Measurements from ENCODE around the gene CISH.

The CISH gene

DNA sequence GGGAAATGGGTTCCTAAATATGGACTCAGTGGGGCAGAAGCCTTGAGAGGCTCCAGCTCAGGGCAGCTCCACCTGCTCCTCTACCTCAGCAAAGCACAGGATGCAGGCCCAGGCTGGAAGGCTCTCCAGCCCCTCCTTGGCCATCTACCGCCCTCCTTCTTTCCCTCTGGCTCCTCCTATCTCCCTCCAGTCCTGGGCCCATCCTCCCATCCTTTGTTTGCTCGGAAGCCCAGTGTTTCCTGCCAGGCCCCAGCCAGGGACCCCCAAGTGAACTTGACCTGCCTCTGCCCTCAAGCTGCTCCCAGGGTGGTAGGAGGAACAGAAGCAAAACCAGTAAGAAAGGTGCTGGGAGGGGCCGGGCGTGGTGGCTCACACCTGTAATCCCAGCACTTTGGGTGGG lies 25.4 kb upstream of the CISH start:
- DNase-seq (ENCODE audit: low read depth, low spot score): no peak

GRCh38 chr3:50635066-50635465 lies 23.5 kb upstream of the CISH start:
- DNase-seq (ENCODE audit: low read depth, low spot score): no peak

DNA sequence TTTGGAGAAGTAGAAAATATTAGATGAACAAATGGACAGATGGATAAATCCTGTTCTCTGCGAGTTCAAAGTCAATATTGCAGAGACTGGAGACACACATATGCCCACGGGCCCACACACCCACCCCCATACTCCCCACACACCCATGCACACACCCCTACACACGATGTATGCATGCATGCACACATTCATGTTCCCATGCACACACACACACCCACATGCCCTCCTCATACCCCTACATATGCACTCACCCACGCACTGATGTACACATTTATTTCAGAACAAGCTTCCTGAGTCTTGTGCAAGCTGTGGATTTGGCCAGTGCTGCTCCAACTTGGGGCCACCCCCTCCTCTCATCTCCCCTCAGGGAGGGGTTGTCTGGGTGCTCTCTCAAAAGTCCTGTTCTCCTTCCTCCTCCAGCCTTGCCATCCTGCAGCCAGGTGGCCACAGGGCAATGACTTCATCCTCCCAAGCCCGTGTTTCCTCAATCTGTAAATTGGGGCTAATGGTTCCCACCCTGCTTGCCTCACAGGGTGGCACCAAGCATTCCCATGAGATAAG lies 21.7 kb upstream of the CISH start:
- no peak for DNase-seq (ENCODE audit: low read depth, low spot score)

GRCh38 chr3:50632450-50632849 lies 20.9 kb upstream of the CISH start:
- DNase-seq (ENCODE audit: low read depth, low spot score): no peak

DNA sequence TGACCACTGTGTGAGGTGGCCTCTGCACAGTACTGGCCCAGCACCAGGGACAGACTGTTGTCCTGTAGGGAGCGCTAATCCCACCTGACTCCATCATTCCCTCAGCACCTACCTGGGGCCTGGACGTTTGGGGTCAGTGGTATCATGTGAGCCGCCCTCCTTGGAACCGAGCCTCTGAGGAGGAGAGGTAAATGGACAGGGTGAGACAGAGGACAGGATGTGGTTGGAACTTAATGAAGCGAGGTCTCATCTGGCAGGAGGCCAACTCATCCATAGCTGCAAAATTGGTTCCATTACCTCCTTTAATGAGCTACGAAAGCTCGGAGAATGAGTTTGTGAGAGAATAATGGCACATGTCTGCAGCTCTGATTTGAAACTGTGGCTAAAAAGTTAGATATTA lies 19.3 kb upstream of the CISH start:
- no peak for DNase-seq (ENCODE audit: low read depth, low spot score)

DNA sequence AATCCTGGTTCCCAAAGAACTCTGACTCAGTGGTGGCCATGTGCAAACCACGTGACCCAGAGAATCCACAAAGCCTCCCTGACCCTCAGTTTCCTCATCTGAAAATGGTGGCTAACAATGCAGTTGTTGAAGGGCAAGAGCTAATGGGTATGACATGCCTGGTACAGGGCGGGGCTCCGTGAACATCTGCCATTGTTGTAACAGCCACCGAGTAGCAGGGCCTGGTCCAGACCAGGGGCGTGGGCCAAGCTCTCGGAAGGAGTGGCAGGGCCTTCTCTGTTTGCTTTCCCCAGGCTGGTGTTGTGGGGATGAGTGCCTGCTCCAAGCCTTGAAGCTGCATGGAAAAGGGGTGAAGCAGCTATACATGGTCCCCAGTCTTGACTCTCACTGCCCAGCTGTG lies 18.8 kb upstream of the CISH start:
- DNase-seq (ENCODE audit: low read depth, low spot score): no peak

DNA sequence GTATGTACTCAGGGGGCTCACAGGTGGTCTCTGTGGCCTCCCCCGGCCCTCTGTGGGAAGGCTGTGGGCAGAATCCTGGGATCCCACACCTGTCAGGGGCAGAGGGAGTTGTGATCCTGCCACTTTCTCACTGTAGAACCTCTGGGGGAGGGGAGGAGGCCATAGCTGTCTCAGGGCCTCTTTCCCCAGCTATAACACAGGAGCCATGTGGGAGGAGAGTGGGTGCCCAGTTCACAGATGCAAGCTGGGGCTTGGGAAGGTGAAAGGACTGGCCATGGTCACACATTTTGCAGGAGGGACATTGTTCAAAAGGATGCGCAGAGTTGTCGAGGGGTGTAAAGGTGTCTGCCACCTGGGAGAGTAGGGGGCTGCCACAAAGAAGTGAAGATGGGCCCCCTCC lies 17.0 kb upstream of the CISH start:
- no peak for DNase-seq (ENCODE audit: low read depth, low spot score)

DNA sequence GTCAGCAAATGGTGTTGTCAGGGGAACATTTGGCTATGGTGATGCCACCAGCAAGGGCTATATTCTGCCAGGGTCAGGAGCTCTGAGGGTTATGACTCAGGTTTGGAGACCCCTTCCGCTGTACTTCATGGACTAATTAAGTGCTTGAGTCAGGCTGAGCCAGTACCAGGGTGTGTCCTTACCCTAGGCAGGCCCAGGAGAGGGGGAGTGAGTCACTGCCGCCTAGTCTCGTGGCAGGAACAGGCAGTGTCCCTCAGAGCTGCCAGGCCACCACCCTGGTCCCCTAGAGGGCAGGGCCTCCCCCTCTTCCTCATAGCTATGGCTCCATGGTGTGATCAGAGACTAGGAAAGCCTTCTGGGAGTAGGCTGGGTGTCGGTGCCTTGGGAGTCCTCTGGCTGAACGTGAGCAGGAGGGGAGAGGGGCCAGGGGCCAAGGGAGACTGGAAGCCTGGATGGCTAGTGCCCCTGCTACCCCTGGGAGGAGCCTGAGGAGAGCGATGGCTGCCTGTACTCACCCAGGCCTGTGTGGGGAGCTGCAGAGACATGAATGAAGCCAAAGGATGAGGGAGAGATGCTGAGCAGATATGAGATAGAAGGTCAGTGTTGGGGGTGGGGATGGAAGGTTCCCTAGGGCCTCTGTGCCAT lies 16.0 kb upstream of the CISH start:
- DNase-seq (ENCODE audit: low read depth, low spot score): no peak

- DNase-seq (ENCODE audit: low read depth, low spot score): no peak
Observed at GRCh38 chr3:50626401-50626800, 14.8 kb upstream of the CISH start.

DNA sequence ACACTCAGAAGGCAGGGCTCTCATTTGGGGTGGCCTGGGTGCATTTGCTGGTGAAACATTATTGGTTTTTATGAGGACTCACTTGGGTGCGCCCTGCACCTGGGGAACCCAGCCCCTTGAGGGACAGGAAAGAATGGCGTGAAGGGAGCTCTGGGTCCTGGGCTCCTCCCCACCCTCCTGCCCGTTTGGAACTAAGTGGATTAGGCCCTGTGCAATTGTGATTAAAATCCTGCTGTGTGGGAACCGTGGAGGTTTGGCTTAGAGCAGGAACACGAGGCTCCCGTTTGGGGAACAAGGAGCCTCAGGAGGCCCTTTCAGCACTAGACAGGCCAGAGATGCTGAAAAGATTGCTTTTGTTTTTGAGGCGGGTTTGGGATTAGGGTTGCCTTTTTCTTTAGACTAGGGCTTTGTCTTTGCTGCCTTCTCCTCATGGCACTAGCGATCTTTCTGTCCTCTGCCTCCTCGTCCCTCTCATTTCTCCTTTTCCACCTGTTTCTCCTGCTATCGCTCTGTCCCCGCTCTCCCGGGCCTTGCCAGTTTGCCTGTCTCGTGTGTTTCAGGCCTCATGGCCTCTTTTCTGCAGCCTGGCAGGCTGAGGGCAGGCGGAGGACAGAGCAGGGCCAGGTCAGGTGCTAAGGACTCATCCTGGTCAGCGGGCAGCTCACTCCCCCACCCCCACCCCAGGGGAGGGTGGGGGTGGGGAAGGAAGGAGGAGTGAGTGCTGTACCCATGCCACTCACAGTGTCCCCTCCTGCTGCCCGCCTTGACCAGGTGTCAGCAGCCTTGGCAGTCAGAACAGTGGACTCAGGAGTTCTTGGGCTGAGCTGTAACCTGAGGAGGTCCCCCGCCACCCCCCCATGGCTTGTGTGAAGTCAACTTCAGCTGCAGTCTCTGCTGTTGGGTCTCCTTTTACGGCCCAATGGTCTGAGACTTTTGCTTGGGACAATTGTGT lies 13.9 kb upstream of the CISH start:
- no peak for DNase-seq (ENCODE audit: low read depth, low spot score)

GRCh38 chr3:50624634-50625033 lies 13.1 kb upstream of the CISH start:
- no peak for DNase-seq (ENCODE audit: low read depth, low spot score)

- DNase-seq (ENCODE audit: low read depth, low spot score): no peak
Observed at GRCh38 chr3:50623840-50624474, 12.4 kb upstream of the CISH start.

DNA sequence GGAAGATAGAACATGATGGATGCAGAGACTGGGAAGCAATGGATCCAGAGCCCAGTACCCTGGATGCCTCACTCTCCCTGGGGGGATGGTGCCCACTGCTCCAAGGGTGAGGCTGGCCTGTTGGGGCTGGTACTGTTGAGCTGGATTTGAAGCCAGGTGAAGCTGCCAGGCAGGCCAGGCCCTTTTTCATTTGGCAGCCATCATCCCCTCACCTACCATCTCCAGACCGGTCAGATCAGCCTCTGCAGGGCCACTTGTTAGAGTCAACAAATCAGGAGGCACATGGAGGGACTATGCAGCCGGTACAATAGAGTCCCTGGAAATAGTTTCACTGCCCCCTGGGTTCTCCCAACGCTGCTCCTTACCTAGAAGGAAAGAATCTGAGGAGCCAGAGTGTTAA lies 11.3 kb upstream of the CISH start:
- DNase-seq (ENCODE audit: low read depth, low spot score): no peak

GRCh38 chr3:50620820-50621219 lies 9.2 kb upstream of the CISH start:
- DNase-seq (ENCODE audit: low read depth, low spot score): no peak

- no peak for DNase-seq (ENCODE audit: low read depth, low spot score)
Observed at GRCh38 chr3:50620420-50620819, 8.8 kb upstream of the CISH start.

- no peak for DNase-seq (ENCODE audit: low read depth, low spot score)
Observed at GRCh38 chr3:50617911-50618481, 6.4 kb upstream of the CISH start.

- no peak for DNase-seq (ENCODE audit: low read depth, low spot score)
Observed at GRCh38 chr3:50617096-50617791, 5.7 kb upstream of the CISH start, which contains the start of gene MAPKAPK3. Gene MAPKAPK3 (plus strand): TSS chr3:50617151. CDS start chr3:50617566, 415 bp downstream.

DNA sequence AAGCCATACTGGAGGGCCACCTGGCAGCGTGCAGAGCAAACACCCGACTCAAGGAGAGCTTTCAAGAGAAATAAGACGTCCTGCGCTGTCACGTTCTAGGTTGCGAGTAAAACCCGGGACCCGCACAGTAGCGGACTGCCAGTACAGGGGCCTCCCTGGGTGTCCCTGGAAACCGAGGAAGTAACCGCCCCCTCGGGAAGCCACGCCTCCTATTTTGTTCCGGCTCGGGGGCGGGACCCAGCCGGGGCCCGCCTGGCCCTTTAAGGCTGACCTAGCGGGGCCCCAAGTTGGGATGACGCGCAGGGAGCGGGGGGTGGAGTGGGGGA lies 5.2 kb upstream of the CISH start:
- peak; percentile 44 for DNase-seq (ENCODE audit: low read depth, low spot score)

DNA sequence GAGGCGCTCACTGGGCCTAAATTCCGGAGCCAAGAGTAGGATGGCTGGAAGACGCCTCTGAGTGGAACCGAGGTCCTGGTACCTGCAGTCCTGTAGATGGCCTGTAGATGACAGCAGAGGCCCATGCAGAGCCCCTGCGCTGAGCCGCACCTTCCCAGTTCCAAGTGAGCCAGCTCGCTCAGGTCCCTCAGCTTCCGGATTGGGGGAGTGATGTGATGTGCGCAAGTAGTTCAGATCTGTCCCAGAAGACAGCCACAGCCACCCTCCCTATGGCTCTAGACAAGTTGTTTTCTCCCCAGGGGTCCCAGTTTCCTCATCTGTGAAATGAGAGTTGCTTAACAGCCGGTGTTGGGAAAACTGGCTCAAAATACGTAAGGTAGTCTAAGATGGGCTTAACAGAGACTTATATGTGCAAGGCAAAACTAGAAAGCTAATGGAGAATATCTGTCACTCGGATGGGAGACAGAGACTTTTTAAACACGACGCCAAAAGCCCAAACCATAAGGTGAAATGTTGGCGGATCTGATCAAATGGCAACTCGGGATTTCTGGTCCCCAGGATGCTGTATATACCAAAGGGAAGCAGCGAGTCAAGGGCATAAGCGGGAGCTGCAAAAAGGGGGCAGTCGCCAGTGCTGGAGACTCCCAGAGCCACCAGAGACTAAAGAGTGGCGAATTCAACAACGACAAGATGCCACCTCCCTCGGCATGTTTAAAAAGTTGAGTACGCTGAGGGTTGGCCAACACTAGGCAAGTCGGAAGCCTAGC lies 4.6 kb upstream of the CISH start:
- DNase-seq (ENCODE audit: low read depth, low spot score): peak; percentile 52

GRCh38 chr3:50615190-50615589 lies 3.6 kb upstream of the CISH start:
- no peak for DNase-seq (ENCODE audit: low read depth, low spot score)
